GM12875 (cell line): ENCODE data around the gene NPAS2.

Experiments
- H3K4me3 ChIP-seq: one replicate; pipeline ENCODE4 v1.5.1; 2011; ENCODE audit warnings: low read depth, low read length, control low read depth
- TF ChIP-seq, protein P1 (sequence below): IDR thresholded peaks from 2 replicates; pipeline ENCODE4 v1.5.1; 2011; ENCODE audit warnings: low read depth, mild to moderate bottlenecking, control low read depth, inconsistent platforms, low read length, moderate library complexity, borderline replicate concordance; ENCODE audit not compliant: insufficient read depth

NPAS2 gene

DNA sequence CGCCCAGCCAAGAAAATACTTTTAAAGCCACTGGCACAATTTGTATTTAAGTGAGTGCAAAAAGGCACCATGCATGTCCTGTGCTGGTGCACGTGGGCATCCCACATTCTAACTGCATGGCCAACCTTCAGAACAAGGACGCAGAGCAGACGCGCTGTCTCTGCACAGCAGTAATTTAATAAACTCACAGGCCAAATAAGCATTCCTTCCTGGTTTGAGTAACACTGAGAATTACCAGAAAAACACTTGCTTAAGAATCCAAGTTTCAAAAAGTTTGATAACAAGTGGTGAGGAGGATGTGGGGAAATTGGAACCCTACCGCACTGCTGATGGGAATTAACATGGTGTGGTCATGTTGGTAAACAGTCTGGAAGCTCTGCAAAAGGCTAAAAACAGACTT lies 220.8 kb downstream of the NPAS2 start:
- H3K4me3 ChIP-seq: no peak overlapping the region
- TF ChIP-seq, protein P1, sequence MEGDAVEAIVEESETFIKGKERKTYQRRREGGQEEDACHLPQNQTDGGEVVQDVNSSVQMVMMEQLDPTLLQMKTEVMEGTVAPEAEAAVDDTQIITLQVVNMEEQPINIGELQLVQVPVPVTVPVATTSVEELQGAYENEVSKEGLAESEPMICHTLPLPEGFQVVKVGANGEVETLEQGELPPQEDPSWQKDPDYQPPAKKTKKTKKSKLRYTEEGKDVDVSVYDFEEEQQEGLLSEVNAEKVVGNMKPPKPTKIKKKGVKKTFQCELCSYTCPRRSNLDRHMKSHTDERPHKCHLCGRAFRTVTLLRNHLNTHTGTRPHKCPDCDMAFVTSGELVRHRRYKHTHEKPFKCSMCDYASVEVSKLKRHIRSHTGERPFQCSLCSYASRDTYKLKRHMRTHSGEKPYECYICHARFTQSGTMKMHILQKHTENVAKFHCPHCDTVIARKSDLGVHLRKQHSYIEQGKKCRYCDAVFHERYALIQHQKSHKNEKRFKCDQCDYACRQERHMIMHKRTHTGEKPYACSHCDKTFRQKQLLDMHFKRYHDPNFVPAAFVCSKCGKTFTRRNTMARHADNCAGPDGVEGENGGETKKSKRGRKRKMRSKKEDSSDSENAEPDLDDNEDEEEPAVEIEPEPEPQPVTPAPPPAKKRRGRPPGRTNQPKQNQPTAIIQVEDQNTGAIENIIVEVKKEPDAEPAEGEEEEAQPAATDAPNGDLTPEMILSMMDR: no peak

DNA sequence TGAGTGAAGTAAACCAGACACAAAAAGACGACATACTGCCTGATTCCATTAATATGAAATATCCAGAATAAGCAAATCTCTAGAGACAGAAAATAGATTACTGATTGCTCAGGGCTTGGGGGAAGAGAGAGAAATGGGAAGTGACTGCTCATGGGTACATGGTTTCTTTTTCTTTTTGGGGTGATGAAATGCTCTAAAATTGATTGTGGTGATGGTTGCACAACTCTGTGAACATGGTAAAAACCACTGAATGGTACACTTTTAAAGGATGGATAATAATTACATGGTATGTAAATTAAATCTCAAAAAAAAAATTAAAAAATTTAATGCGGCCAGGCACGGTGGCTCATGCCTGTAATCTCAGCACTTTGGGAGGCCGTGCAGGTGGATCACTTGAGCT lies 221.5 kb downstream of the NPAS2 start:
- no peak overlapping the region for H3K4me3 ChIP-seq
- TF ChIP-seq, protein P1: no peak

DNA sequence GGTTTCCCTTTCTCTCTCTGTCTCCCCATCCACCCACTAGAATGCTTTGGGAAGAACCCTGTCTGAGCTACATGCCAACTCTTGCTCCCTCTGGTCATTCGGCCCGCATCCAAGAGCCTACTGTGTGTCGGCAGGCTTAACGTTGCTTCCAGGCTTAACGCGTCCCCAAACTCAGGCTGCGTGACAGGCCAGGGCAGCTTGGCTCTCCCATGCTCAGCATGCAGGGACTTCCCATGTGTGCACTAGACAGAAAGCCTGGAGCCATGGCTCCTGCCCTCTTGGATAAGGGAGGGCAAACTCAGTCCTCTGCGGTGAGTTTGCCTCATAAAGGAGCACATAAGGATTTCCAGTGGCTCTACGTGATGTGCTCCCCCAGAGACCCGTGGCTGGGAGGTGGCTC lies 225.4 kb downstream of the NPAS2 start:
- TF ChIP-seq, protein P1: no peak
- H3K4me3 ChIP-seq: no peak overlapping the region
